GM12865 (cell line): ENCODE results near the gene TENM3.
A peak's percentile ranks its signal among the peaks of the same experiment; 100 is the strongest.

ENCODE experiments used
- DNase-seq: peaks from one replicate; pipeline ENCODE4 v3.0.0; 2010; ENCODE audit warnings: low read depth
- H3K4me3 ChIP-seq: 2 replicates; pipeline ENCODE4 v1.5.1; 2011; ENCODE audit warnings: mild to moderate bottlenecking, low read depth, low read length, control low read depth
- CTCF ChIP-seq: IDR thresholded peaks from 2 replicates; pipeline ENCODE4 v1.5.1; 2011; ENCODE audit warnings: low read length, control low read depth, low read depth, inconsistent platforms; ENCODE audit not compliant: insufficient read depth; ENCODE audit errors: missing control alignments

Gene TENM3

GRCh38 chr4:182489607-182490006 lies 246.4 kb downstream of the TENM3 start:
- no peak for DNase-seq
- TF ChIP-seq CTCF, result no peak
- H3K4me3 ChIP-seq, result no peak overlapping the region

- no peak for DNase-seq
- TF ChIP-seq CTCF, result no peak
- no peak overlapping the region for H3K4me3 ChIP-seq
Measured at GRCh38 chr4:182491719-182492118, 248.5 kb downstream of the TENM3 start.

- DNase-seq, result peak; percentile 29
- no peak for TF ChIP-seq CTCF
- no peak overlapping the region for H3K4me3 ChIP-seq
Measured at GRCh38 chr4:182492423-182492822, 249.2 kb downstream of the TENM3 start.

GRCh38 chr4:182493377-182493776 lies 250.2 kb downstream of the TENM3 start:
- no peak for TF ChIP-seq CTCF
- no peak overlapping the region for H3K4me3 ChIP-seq
- DNase-seq, result no peak

GRCh38 chr4:182494103-182494502 lies 250.9 kb downstream of the TENM3 start:
- DNase-seq, result peak; percentile 29
- TF ChIP-seq CTCF, result no peak
- no peak overlapping the region for H3K4me3 ChIP-seq

- TF ChIP-seq CTCF, result no peak
- DNase-seq, result no peak
- H3K4me3 ChIP-seq, result no peak overlapping the region
Measured at GRCh38 chr4:182495031-182495430, 251.8 kb downstream of the TENM3 start.

- TF ChIP-seq CTCF, result no peak
- no peak for DNase-seq
- no peak overlapping the region for H3K4me3 ChIP-seq
Measured at GRCh38 chr4:182495645-182496385, 252.6 kb downstream of the TENM3 start.
